Dermis blood vessel endothelial cell (primary cell): ENCODE data around the gene GRIA2. TPM values are rescaled to one million over a fixed set of nuclear protein-coding genes. Genes with fewer than 3 reads are reported as not detected.

Experiments used
- DNase-seq: peaks from one replicate; pipeline ENCODE4 v3.0.0; 2010
- total RNA-seq: library from RNA; depleted of rRNA; stranded (reverse); fragments of >200 nt; gene quantifications from 2 replicates; pipeline ENCODE4 v1.2.3, GENCODE V29; 2014

The GRIA2 gene
- total RNA-seq, 1 donor from 2014 or later = not detected

- DNase-seq = no peak
These were observed 169.2 kb downstream of the GRIA2 start for GRCh38 chr4:157389741-157390140.

GRCh38 chr4:157405070-157405469 lies 184.5 kb downstream of the GRIA2 start:
- DNase-seq = no peak

Other genes with a start within 250 kb of the GRIA2 start
- gene PDGFC, start 248.9 kb upstream of the GRIA2 start, total RNA-seq = 27.1 and 47.3 TPM in 2 replicates
- 17.5 and 25.0 TPM in 2 replicates for gene GLRB, start 144.6 kb upstream of the GRIA2 start, total RNA-seq